Measurements from ENCODE around the gene APPL2. TPM values are rescaled to one million over a fixed set of nuclear protein-coding genes. Genes with fewer than 3 reads are reported as not detected.

APPL2 gene
- total RNA-seq, 3 donors from 2014 or later = 110 to 226 (median 138) TPM

DNA sequence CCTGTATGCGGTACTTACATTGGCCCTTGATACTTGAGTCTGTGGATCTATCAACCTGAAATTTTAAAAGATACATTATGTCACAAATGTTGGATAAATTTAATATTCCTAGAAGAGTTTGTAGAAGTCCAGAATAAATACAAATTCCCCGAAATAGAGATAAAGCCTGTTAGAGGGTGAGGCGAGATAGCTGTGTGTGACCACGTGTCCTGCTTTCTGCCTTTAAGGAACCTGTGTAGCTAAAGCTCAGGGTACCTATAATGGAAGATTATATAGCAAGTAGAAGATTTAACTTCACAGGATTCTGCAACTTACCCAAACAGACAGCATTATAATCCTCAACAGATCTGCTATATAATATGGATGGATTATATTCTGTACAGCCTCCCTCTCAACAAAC, 58.8 kb downstream of the APPL2 start:
- DNase-seq (no peak), ATAC-seq (no peak)
- H3K36me3 ChIP-seq (ENCODE audit: low read depth) = no peaks in the 10 kb centered on the region
- no peaks in the 10 kb centered on the region for H3K4me1 ChIP-seq (ENCODE audit: low read depth)
- TF ChIP-seq CTCF (IDR thresholded peaks at IDR 0.05) = no peak
- intact Hi-C loops (cut with DNase I, micrococcal nuclease) = no loop called here
- peaks cover 5% of the 10 kb centered on the region for H3K9me3 ChIP-seq
- H3K4me3 ChIP-seq = no peak overlapping the region

GRCh38 chr12:105175397-105175990, 60.5 kb downstream of the APPL2 start:
- TF ChIP-seq CTCF (IDR thresholded peaks at IDR 0.05) = no peak
- H3K9me3 ChIP-seq = peaks cover 5% of the 10 kb centered on the region
- DNase-seq (no peak), ATAC-seq (no peak)
- H3K4me3 ChIP-seq = no peak overlapping the region
- intact Hi-C loops (cut with DNase I, micrococcal nuclease) = no loop called here
- no peaks in the 10 kb centered on the region for H3K36me3 ChIP-seq (ENCODE audit: low read depth)
- H3K4me1 ChIP-seq (ENCODE audit: low read depth) = no peaks in the 10 kb centered on the region

GRCh38 chr12:105171691-105172436, 64.1 kb downstream of the APPL2 start:
- TF ChIP-seq CTCF (IDR thresholded peaks at IDR 0.05) = no peak
- ATAC-seq (no peak), DNase-seq (no peak)

DNA sequence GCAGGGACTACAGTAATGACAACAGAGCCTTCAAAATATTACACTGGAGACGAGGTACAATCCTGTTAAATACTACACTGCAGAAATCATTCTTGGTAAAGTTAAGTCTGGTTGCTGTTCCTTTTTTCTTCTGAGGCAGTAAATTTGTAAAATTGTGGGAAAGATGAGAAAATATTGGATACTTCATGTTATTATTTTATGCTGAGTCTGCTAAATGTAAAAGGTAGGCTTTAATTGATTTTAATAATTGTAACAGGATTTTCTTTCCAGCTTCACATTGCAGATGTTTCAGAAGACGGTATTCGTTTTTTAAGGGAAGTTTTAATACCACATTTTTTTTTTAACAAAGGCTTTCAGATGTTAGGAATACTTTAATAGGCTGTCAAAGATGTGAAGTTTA, 65.8 kb downstream of the APPL2 start:
- TF ChIP-seq CTCF (IDR thresholded peaks at IDR 0.05) = no peak
- H3K36me3 ChIP-seq (ENCODE audit: low read depth) = no peaks in the 10 kb centered on the region
- H3K4me3 ChIP-seq = no peak overlapping the region
- DNase-seq = no peak
- no peaks in the 10 kb centered on the region for H3K9me3 ChIP-seq
- no peak for ATAC-seq
- H3K4me1 ChIP-seq (ENCODE audit: low read depth) = no peaks in the 10 kb centered on the region
- intact Hi-C loops (cut with DNase I, micrococcal nuclease) = no loop called here

More at GRCh38 chr12:105171691-105172436, 64.1 kb downstream of the APPL2 start:
- Histone ChIP-seq H3K9me3 (no peaks in the 10 kb centered on the region), H3K36me3 (ENCODE audit: low read depth) (no peaks in the 10 kb centered on the region), H3K4me1 (ENCODE audit: low read depth) (no peaks in the 10 kb centered on the region), H3K4me3 (no peak overlapping the region)
- intact Hi-C loops (cut with DNase I, micrococcal nuclease) = no loop called here

- intact Hi-C loops (cut with DNase I, micrococcal nuclease) = no loop called here
- Histone ChIP-seq H3K4me3 (no peak overlapping the region), H3K36me3 (ENCODE audit: low read depth) (no peaks in the 10 kb centered on the region), H3K4me1 (ENCODE audit: low read depth) (no peaks in the 10 kb centered on the region), H3K9me3 (no peaks in the 10 kb centered on the region)
- TF ChIP-seq CTCF (IDR thresholded peaks at IDR 0.05) = no peak
- no peak for DNase-seq
- ATAC-seq = no peak
These were observed 68.0 kb downstream of the APPL2 start for GRCh38 chr12:105168006-105168405.

All from mucosa of descending colon (tissue), 3 donors.